HAP-1 (cell line): Measurements from ENCODE around the gene TRMT10B.

Experiments used
- DNase-seq, 2 experiments: peaks; one replicate each; pipeline ENCODE4 v3.0.0-alpha.2; 2016 to 2020; ENCODE audit warnings: low spot score in 2 of 2
- H3K27me3 ChIP-seq: fragments of 250-450 bp; sonication (Bioruptor Pico); 2 replicates; pipeline ENCODE4 v1.5.1; 2020; ENCODE audit warnings: low read depth, mild to moderate bottlenecking, moderate library complexity
- H3K36me3 ChIP-seq: fragments of 250-450 bp; sonication (Bioruptor Pico); replicated peaks from 2 replicates; pipeline ENCODE4 v1.5.1; 2020; ENCODE audit warnings: mild to moderate bottlenecking
- H3K4me1 ChIP-seq: fragments of 250-450 bp; sonication (Bioruptor Pico); 2 replicates; pipeline ENCODE4 v1.5.1; 2020; ENCODE audit warnings: mild to moderate bottlenecking
- H3K4me3 ChIP-seq: fragments of 250-450 bp; sonication (Bioruptor Pico); 2 replicates; pipeline ENCODE4 v1.5.1; 2020; ENCODE audit warnings: mild to moderate bottlenecking, moderate library complexity
- H3K9me3 ChIP-seq: fragments of 250-450 bp; sonication (Bioruptor Pico); 2 replicates; pipeline ENCODE4 v1.5.1; 2020; ENCODE audit warnings: mild to moderate bottlenecking, moderate library complexity
- in situ Hi-C: fragments of 300-500 bp; cut with MboI; formaldehyde crosslinking; loops from 3 replicates; pipeline ENCODE4 v1.14.3; 2020; ENCODE audit warnings: low sequenced_read_pairs, inconsistent platforms, mixed read lengths

TRMT10B gene

DNA sequence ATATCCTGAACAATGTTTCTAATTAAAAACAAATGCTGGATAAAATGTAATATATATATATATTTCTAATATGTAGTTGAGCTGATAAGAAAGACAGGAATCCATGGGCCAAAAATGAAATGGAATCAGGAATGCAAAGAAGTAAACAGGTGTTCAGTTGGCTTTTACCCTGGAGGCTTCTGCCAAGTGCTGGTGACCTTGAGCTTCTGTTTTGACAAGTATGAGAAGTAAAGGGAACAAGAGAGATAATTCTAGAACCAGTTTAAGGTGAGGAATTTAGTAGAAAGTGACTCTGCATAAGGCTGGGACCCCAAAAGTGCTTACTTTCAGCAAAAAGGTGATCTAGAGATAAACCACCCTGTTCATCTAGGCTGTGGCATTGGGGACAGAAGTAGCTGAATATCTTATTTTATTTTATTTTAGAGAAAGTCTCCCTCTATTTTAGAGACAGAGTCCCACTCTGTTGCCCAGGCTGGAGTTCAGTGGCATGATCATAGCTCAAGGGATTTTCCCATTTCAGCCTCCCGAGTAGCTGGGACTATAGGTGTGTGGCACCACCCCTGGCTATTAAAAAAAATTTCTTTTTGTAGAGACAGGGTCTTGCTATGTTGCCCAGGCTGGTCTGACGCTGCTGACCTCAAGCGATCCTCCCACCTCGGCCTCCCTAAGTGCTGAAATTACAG, 74.0 kb downstream of the TRMT10B start:
- Histone ChIP-seq H3K27me3 (no peaks in the 10 kb centered on the region), H3K9me3 (no peaks in the 10 kb centered on the region), H3K4me3 (no peak overlapping the region), H3K4me1 (no peaks in the 10 kb centered on the region), H3K36me3 (peaks cover 9% of the 10 kb centered on the region)
- in situ Hi-C loops = no loop called here
- no peak for DNase-seq
